ENCODE data around the gene LAMC1.
"Not testable (repeated sequence)": the region's sequence is repeated elsewhere in the genome, so short reads cannot be mapped to it uniquely, and the experiment has no call there.

The LAMC1 gene

DNA sequence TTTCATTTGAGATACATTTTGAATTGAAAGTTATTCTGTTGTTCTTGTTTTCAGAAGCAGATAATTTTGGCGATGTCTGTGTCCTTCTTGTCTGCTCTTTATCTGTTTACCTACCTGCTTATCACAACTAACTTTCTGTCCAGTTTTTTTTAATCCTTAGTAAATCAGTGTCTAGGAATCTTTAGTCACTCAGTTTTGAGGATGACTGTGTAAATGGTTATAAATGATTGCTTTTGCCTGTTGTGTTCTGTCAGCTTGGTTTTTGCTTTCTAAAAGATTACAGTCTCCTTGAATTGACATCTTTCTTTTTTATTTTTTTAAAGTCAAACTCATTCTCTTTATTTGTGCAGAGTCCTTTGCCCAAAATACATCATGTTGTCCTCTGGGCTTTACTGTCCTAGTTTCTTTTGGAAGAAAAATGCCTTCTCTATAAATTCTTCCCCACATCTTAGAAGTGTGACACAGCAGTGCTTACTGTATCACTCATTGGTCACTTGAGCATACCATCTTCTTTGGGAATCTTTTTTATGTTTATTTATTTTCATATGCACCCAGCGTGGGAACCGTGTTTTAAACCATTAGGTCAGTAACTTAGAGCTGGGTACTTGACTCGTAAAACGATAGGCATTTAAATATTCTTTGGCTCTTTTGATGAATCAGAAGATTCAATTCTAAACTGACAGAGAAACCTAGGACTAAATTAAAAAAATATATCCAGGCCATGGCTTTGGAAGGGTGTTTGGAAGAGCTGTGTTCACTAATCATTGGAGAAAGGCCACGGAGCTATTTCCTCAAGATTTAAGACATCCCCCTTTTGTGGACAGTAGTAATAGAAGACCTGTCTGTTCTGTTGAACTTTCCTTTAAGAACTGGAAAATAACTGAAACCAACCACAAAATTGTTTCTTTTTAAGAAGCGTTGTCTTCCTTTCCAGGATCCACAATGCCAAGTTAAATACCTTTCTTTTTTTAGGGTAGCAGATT lies 20.9 kb downstream of the LAMC1 start:
- DNase-seq (ENCODE audit: low read depth): no peak

DNA sequence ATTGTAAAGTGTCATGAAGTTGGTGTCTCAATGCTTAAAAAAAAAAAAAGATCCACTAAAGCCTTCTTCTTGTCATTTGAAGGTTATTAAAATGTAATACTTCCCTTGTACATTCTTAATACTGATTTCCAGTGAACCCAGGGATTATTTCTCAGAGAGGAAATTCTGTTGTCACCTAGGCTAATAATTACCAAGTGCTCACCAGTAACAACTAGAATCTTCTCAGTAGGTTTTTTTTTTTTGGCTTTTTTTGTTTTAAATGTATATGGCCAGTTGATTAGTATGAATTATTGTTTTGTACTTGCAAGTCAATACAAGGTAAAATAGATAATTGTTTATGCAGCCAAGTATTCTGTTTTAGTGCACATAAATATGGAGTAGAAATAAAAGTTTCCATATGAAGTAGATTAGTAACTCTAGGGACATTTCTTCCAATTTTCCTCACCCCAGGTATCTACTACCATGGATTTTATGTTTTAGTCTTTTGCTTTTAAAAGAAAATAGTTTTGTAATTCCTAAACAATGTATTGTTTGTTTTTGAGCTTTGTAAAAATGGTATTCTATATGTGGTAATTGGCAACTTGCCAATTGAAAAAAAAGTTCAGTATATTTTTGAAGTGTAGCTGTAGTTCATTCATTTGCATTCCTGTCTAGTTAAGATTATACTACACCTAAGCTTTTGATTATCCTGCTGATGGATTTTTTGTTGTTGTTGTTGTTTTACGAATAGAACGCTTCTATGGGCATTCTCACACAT lies 21.9 kb downstream of the LAMC1 start:
- no peak for DNase-seq (ENCODE audit: low read depth)

DNA sequence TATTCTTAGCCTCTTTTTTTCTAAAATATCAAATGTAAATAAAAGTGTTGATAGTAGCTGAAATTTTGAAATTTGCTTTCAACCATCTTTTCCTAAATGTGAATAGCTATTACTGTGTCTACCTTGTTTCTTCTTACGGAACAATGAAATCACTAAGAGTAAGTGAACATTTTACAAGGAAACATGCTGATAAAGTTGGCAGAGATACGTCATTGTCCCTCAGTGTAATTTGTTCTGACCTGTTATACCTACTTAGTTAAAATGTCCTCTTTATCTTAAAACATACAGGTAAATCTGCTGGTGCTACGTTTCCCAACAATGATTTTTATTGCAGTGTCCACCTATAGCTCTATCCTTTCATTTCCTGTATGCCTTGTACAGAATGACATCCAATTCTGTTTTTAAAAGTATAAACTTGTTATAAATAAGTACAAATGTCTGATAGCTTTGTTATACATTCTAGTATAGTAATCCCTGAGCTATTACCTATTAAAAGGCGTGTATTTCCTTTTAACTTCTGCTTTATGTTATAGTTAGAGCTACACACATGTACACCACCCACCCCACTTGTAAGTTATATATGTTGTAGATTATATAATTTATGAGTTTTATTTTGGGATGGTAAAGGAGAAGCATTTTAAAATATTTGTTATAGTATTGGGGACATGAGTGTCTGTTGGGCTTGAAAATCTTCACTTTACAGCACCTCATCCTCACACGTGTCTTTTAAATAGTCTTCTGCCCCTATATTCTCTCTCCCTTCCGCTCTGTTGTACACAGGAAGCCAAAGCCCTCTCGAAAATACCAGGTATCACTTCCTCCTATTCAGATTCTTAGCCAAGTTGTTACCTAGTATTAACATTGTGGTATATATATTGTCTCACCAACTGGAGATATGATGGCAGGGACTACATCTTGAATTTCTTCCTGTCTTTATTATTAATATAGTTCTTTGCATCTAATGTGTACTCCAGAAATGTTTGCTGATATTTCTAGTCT lies 25.2 kb downstream of the LAMC1 start:
- DNase-seq (ENCODE audit: low read depth): no peak

DNA sequence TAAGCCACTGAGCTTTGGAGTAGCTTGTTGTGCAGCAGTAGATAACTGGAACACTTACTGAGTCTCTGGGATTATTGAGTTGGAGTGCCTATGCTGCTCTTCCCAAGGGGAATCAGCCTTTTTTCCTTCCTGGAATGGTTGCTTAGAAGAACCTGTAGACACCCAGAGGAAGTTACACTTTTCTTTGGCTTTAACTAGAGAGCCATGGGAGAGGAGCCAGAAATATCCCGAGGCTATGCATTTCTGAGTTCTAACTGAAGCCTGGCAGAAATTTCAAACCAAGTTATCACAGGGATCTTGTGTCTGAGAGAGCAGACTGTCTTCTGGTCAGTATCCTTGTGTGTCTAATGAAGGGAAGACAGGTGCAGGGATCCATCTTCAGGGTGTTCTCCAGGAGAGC lies 28.3 kb downstream of the LAMC1 start:
- no peak for DNase-seq (ENCODE audit: low read depth)

DNA sequence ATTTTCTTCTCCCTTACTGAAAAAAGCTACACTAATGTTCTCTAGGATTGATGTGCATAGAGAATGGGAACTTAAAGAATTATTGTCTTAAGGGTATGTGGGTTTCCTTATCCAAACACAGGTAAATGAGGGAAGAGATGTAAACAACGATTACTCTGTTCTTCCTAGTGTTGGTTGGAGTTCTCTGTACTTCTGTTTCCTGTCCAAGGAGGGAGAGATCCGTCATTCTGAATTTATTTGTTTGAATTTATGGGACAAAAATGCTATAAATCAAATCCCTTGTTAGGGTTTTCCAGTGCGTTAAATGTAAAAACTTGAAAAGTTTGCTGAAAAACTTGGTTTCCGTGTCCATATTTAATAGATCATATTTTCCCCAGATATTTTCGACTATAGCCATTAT lies 29.6 kb downstream of the LAMC1 start:
- no peak for DNase-seq (ENCODE audit: low read depth)

DNA sequence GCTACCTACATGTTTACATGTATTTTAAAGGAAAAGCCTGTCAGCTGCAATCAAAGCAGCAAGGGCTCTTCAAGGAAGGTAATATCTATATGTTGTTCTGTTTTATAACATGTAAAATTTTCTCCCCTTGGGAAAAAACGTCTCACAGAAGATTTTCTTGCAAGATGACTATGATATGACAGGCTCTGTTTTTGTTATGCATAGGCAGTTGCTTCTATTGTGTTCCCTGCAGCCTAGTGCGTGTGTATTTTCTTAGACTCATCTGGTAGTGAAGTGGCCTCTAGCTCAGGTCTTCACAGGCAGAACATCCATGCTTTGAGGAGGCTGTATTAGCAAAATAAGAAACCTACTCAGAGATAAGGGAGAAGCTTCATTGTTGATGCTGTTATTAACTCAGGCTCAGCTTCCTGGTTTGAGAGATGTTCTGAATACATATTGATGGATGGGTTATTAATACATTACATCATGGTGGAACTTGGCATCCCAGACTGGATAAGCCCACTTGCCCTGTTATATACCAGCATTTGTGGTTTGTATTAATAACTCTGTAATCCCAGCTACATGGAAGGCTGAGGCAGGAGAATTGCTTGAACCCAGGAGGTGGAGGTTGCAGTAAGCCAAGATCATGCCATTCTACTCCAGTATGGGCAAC lies 35.8 kb downstream of the LAMC1 start:
- no peak for DNase-seq (ENCODE audit: low read depth)

DNA sequence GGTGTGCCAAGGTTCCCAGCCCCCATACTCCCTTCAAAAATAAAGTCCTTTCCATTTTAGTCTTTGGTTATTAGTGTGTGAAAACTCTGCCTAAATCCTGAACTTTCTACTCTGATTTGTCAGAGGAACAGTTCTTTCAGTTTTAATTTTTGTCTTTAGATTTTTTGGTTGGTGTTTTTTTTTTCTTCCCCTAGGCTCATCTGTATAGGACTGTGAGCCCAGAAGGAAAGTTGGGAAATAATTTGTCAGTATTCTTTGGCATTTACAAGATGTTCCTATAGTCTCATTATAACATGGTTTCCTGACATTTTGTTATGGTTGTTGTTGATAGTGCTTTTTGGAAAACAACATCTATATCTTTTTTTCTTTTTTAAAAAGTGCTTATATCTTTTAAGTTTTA lies 38.0 kb downstream of the LAMC1 start:
- no peak for DNase-seq (ENCODE audit: low read depth)

DNA sequence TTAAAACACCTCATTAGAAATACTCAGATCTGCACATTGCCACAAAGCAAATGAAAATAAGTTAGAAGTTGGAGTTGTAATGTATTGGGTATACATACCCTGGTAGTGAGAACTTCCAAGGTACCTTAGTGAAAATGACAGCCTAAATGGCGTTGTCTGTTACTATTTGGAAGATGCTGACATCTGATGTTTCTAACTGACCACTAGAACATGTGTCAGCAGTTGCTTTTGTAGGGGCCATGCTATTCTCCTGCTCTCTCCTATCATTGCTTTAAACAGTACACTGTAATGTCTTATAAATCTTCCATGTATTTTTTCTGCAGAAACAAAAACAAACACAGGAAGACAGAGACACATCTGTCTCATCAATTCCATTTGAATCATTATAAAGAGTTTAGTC lies 40.1 kb downstream of the LAMC1 start:
- DNase-seq (ENCODE audit: low read depth): no peak

DNA sequence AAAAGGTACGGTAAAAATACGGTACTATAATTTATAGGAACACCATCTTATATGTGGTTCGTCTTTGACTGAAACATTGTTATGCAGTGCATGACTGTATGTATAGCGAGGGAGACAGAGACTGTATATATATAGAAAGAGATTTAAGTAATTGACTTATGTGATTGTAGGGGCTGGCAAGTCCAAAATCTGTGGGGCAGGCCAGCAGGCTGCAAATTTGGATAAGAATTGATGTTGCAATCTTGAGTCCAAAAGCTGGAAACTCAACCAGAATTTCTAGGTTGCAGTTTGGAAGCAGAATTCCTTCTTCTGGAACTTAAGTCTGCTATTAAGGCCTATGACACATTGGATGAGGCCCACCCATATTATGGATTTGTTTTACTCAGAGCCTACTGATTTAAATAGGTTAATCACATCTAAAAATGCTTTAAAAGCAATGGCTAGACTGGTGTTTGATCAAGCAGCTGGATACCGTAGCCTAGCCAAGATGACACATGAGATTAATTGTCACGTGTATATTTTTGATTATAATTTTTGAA lies 42.0 kb downstream of the LAMC1 start:
- DNase-seq (ENCODE audit: low read depth): no peak

DNA sequence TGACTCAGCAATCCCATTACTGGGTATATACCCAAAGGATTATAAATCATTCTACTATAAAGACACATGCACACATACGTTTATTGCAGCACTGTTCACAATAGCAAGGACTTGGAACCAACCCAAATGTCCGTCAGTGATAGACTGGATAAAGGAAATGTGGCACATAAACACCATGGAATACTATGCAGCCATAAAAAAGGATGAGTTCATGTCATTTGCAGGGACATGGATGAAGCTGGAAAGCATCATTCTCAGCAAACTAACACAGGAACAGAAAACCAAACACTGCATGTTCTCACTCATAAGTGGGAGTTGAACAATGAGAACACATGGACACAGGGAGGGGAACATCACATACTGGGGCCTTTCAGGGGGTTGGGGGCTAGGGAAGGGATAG lies 43.2 kb downstream of the LAMC1 start:
- not testable (repeated sequence) for DNase-seq (ENCODE audit: low read depth)

DNA sequence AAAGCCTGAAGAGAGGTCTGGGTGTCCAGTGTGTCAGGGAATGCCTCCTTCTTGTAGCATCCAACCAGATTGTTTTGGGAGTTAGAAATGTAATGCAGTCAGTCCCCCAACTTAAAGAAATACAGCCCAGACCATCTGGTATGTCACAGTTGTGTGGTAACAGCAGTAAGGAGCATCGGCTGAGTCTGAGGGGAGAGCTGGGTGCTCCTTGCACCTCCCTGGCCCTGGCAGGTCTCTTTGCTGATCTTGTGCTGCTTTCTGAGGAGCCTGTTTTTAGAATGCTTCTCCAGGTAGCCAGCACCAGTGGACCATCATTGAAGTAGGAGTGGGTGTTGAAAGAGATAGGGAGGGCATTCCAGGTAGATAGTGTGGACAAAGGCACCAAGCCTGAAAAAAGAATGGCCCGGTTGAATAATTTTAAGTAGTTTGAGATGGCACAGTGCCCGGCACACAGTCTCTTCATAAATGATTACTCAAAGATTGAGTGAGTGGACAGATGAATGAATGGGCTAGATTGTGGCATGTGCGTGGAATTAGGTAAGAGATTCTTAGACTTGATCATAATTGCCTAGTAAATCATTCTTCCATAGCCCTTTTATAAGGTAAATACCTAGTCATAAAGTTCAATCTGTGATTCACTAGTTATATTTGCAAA lies 46.5 kb downstream of the LAMC1 start:
- no peak for DNase-seq (ENCODE audit: low read depth)

DNA sequence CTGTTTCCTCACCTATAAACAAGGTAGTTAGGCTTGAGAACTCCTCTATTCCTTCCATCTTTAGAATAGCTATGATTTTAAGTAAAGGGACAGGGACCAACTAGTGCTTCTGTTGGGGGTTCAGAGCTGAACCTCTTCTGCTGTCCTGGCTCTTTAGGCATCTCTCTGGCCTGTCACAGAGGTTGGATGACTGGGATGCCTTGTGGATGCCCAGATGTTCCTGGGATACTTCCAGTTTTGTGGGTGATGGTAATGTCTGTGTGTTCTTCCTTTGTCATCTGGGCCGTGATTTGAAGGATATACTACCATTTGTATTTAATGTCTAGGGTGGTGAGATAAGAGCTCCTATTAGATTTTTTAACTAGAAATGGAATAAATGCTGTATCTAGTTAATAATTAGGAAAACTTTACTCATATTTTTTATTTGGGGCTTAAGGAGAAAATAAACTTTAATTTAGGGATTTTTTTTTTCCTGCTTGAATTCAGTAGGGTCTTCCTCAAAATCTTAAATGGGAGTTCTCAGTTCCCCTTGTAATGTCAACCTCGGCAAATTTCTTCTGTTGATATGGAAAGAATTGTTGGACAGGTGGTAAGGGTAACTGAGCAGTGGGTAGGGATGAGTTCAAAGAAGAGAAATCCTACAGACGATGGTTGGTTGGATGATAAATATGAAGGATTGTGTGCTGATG lies 47.2 kb downstream of the LAMC1 start:
- no peak for DNase-seq (ENCODE audit: low read depth)

DNA sequence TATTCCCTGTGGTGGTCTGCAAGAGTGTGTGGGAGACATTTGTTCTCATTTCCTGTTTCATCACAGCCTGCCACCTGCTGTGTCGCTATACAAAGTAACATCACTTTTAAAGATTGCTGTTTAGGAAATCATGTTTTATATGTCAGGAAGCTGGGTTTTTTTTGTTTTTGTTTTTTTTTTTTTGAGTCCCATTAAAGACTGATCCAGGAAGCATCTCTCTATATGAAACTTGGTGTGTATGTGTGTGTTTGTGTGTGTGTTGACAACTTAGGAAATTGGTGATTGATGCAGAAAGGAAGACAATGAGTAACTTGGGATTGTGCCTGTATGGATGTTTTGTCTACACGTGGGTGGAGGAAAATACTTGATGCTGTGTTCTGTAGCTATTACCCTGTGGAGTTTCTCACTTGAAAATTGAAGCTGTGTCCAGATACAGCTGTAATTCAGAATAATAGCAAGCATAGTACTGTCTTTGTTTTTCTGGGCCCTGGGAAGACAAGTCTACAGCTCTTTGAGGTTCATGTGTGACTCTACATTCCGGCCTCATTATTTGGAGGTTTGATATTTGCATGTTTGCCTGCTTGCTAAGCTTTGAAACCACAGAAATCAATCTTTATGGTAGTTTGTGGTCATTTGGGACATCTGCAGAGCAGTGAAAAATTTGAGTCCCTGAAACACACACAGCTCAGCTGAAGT lies 47.9 kb downstream of the LAMC1 start:
- no peak for DNase-seq (ENCODE audit: low read depth)

DNA sequence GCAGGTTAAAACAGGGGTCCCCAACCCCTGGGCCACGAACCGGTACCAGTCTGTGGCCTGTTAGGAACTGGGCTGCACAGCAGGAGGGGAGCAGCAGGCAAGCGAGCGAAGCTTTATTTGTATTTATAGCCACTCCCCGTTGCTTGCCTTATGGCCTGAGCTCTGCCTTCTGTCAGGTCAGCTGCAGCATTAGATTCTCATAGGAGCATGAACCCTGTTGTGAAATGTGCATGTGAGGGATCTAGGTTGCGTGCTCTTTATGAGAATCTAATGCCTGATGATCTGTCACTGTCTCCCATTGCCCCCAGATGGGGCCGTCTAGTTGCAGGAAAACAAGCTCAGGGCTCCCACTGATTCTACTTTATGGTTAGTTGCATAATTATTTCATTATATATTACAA lies 49.4 kb downstream of the LAMC1 start:
- DNase-seq (ENCODE audit: low read depth): not testable (repeated sequence)

DNA sequence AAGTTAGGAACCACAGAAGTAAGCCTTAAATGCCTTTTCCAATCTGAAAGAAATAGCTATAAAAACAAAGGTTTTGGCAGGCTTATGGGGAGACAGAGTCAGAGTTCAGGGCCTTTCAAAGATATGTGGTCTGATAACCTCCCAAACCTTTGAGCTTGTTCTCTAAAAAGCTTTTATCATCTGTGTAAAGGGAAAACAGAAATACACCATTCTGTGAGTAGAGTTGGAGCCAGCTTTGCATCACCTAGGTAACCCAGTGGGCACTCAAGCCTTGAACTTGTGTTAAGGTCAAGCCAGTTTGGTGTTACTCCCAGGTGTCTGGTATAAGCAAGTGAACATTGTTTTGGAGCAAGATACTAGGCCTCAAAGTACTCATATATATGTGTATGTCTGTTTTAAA lies 50.1 kb downstream of the LAMC1 start:
- no peak for DNase-seq (ENCODE audit: low read depth)

DNA sequence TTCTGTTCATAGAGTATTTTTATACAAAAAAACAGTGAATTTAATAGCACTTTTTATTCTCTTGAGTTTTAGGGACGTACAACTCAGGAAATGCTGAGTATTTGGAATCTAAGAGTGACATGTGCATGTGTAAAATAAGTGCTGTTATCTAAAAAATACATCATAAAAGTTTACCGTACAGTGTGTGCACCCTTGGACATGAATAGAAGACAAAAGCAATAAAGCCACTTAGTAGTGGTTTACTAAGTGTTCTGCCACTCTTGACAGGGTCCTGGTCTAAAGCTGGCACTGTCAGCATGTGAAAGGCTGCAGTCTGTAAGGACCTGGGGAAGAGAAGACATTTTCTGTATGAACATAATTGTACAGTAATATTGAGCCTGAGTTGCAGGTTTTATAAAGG lies 51.0 kb downstream of the LAMC1 start:
- DNase-seq (ENCODE audit: low read depth): no peak

DNA sequence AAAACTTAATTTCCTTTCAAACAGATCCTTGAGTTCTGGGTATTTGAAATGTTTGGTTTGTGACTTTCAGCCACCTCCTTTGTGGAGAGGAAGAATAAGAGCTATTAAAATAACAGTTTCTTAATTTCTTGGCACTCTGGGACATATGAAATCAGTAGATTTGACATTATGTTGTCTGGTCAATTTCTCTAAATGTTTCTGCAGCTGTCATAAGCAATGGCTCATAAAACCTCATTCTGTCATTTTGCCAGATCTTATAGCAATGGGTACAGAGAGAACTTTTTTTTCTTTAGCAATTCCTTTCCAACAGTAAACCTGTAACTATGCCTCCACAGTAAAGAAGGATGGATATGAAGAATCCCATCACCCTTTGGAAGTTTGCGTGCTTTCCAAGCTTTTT lies 52.6 kb downstream of the LAMC1 start:
- DNase-seq (ENCODE audit: low read depth): no peak

DNA sequence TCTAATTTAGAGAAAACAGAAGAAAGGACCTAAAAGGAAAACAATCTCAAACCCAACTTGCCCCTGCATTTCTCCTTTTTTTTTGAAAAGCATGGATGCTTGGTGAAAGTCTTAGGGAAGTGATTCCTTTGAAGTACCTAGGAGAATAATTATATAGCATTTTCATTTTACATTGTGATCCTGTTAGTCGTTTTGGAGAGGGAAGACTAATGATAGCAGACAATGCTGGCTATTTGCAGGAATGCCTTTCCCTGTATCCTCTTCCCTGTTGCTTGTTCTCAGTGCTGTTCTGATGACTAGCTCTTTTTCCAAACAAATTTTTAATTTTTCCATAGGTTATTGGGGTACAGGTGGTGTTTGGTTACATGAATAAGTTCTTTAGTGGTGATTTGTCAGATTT lies 53.9 kb downstream of the LAMC1 start:
- DNase-seq (ENCODE audit: low read depth): no peak

DNA sequence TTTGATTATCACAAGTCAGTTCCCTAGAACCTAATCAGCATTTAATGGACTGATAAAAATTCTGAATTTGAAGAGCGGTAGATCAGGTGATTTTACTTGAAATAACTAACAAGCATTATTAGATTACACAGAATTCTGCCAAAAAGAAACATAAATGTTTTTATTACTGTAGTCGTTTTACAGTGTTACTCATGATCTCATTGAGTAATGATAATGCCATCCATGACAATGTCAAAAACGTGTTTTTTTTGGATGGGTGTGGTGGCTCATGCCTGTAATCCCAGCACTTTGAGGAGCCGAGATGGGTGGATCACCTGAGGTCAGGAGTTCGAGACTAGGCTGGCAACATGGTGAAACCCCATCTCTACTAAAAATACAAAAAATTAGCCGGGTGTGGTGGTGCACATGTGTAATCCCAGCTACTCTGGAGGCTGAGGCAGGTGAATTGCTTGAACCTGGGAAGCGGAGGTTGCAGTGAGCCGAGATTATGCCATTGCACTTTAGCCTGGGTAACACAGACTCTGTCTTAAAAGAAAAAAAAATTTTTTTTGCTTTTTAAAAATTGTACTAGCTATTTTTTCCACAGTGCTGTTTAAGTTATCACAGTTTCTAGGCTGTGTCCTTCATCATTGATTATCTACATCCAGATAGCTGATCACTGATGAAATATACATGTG lies 56.6 kb downstream of the LAMC1 start:
- no peak for DNase-seq (ENCODE audit: low read depth)

Data from stimulated activated CD8-positive, alpha-beta memory T cell treated with anti-CD3 and anti-CD28 coated beads, Interleukin-12 subunit alpha, Interleukin-12 subunit beta, amount 100 ng/mL, for 1 hour (primary cell).